T-helper 2 cell (primary cell): ENCODE measurements around the gene CDCA5.
A peak's percentile ranks its signal among the peaks of the same experiment; 100 is the strongest.
"Not testable (repeated sequence)": the region's sequence is repeated elsewhere in the genome, so short reads cannot be mapped to it uniquely, and the experiment has no call there.

Source experiments
- DNase-seq, 5 experiments: peaks; one replicate each; pipeline versions ENCODE4 v3.0.0 to v3.0.0-alpha.2; 2012 to 2022

Gene CDCA5

DNA sequence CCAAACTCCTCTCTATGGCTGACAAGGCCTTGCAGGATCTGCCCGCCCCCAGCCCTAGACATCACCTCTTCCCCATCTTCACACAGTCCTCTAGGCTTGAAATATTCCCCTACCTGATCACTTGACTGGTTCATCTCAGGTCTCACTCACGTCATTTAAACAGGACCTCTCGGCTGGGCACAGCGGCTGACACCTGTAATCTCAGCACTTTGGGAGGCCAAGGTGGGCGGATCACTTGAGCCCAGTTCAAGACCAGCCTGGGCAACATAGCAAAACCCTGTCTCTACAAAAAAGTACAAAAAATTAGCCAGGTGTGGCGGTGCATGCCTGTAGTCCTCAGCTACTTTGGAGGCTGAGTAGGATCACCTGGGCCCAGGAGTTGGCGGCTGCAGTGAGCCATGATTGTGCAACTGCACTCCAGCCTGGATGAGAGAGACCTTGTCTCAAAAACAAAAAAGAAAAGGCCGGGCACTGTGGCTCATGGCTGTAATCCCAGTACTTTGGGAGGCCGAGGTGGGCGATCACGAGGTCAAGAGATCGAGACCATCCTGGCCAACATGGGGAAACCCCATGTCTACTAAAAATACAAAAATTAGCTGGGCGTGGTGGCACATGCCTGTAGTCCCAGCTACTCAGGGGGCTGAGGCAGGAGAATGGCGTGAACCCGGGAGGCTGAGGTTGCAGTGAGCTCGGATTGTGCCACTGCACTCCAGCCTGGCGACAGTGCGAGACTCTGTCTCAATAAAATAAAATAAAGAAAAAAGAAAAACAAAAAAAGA is 35.2 kb upstream of the CDCA5 start:
- not testable (repeated sequence) for DNase-seq

DNA sequence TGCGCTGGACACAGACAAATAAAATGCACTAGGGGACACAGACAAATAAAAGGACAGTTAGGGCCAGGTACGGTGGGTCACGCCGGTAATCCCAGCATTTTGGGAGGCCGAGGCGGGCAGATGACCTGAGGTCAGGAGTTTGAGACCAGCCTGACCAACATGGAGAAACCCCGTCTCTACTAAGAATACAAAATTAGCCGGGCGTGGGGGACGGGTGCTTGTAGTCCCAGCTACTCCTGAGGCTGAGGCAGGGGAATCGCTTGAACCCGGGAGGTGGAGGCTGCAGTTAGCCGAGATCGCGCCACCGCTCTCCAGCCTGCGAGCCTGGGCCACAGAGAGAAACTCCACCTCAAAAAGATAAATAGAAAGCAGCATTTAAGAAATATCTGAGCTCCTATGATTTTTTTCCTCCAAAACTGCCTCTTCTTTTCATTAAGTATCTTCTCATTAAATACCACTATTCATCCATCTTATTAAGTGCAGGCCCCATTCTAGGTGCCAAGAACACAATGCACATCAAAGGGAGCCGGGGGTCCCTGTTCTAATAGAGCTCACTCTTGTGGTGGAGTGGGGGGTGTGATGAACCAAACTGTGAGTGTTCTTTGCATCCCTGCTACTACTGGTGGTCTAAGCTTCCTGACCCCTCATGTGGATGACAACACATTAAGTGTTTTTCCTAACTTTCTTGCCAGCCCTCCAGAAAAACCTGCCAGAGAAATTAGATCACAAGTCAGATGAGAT is 34.4 kb upstream of the CDCA5 start:
- no peak for DNase-seq

DNA sequence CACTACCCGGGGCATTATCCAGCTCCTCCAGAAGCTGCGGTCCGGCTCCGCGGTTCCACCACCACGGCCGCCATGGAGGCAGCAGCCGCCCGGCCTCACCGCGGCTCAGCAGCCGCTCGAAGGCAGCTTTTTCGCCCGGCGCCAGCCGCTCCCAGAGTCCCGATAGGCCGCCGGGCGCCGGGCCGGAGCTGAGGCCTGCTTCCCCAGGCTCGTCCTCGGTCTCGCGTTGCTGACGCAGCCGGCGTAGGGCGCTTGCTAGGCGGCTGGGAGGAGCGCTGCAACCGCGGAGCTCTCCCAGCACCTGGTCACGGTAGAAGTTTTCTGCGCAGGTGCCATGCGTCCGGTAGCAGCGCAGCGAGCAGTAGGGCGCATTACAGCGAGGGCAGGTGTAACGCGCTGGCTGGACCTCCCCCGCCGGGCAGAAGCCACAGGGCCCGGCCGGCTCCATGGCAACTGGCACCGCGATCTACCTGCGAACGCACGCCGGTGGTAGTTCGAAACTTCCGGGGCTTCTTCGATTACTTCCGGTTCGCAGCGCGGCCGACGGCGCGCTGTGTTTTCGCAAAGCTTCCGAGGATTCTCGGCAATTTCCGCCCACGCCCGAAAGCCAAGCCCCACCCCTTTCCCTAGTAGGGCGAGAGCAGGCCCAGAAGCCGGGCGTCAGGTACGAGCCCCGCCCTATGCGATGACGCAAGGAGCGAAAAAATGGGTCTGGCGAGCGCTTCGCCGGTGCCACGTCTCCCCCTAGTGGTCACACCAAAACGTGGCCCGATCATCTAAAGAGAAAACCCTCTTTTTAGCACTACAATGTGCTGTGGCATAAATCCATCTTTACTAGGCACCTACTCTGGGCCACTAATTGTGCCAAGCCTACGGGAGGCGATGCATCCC is 33.6 kb upstream of the CDCA5 start, which contains the start of gene ZNHIT2:
TSS of gene ZNHIT2 (minus strand) at position 496 of the 891 bp plus-strand sequence. CDS start at position 448, 48 bp downstream.
- peak; percentile 95 to 100 (median 99) for DNase-seq

GRCh38 chr11:65116370-65117205 is 32.7 kb upstream of the CDCA5 start:
- DNase-seq: peak; percentile 17 to 88 (median 56)

DNA sequence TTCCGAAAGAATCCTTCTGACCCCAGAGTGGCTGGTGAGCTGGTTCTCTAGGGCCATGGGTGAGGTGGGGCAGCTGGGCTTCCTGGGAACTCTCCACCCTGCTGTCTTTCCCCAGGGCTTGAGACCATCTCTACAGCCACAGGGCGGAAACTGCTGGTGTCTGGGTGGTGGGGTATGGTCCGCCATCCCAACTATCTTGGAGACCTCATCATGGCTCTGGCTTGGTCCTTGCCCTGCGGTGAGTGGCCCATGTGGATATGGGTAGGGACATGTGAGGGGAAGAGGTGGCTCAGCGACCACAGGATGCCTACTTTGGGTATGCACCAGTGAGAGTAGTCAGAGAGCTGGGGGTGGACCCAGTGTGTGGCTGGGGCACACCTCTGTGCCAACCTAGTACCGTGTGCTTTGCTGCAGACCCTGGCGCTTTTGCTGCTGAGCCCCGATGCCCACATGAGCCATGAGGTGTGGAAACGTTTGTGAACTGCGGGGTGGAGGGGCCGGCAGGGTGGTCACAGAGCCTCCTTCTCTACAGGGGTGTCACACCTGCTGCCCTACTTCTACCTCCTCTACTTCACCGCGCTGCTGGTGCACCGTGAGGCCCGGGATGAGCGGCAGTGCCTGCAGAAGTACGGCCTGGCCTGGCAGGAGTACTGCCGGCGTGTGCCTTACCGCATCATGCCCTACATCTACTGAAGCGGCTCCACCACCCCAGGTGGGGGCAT is 31.7 kb upstream of the CDCA5 start:
- DNase-seq: no peak

DNA sequence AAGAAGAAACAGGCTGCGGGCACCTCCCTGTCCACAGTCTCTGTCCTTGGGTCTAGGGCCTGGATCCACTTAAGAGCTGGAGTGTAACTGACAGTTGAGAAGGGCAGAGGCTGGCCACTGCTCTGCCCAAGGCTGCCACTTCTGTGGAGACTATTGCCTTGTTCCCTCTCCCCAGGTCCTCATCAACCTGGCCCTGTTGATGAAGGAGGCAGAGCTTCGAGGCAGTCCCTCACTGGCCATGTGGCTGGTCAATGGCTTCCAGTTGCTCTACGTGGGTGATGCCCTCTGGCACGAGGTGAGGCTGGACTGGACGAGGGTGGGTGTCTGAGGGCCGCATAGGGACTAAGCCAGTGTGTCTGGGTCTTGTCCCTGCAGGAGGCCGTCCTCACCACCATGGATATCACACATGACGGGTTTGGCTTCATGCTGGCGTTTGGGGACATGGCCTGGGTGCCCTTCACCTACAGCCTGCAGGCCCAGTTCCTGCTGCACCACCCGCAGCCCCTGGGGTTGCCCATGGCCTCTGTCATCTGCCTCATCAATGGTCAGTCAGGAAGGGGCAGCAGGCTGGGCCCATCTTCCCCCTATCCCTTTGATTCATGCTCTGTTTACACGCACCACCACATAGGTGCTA is 30.8 kb upstream of the CDCA5 start:
- DNase-seq: no peak

GRCh38 chr11:65113839-65114238 is 30.0 kb upstream of the CDCA5 start:
- no peak for DNase-seq

- DNase-seq: no peak
Measured at GRCh38 chr11:65113361-65113756, 29.5 kb upstream of the CDCA5 start.

DNA sequence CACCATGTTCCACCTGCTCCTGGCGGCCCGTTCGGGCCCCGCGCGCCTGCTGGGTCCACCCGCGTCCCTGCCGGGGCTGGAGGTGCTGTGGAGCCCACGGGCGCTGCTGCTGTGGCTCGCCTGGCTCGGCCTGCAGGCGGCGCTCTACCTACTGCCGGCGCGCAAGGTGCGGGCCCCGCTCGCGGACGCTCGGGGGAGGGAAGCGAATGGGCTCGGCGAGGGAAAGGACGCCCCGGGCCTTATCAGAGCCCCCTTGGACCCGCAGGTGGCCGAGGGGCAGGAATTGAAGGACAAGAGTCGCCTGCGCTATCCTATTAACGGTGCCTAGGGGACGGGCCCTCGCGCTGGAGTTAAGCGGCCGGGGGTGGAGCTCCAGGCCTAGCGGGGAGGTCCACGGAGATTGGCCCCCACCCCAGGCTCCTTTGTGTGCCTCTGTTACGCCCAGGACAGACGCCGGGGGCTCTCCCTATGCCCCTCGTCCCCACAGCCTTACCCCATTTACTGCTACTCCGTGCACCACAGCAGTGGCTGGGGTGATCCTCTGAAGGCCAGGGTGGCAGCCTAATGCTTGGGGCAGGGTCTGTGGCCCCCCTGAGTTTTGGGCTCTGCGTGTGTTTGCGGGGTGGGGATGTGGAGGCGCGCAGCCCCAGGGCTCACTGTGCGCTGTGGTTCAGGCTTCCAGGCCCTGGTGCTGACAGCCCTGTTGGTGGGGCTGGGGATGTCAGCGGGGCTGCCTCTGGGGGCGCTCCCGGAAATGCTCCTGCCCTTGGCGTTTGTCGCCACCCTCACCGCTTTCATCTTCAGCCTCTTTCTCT is 28.9 kb upstream of the CDCA5 start:
- DNase-seq: peak; percentile 58 to 83 (median 65)

DNA sequence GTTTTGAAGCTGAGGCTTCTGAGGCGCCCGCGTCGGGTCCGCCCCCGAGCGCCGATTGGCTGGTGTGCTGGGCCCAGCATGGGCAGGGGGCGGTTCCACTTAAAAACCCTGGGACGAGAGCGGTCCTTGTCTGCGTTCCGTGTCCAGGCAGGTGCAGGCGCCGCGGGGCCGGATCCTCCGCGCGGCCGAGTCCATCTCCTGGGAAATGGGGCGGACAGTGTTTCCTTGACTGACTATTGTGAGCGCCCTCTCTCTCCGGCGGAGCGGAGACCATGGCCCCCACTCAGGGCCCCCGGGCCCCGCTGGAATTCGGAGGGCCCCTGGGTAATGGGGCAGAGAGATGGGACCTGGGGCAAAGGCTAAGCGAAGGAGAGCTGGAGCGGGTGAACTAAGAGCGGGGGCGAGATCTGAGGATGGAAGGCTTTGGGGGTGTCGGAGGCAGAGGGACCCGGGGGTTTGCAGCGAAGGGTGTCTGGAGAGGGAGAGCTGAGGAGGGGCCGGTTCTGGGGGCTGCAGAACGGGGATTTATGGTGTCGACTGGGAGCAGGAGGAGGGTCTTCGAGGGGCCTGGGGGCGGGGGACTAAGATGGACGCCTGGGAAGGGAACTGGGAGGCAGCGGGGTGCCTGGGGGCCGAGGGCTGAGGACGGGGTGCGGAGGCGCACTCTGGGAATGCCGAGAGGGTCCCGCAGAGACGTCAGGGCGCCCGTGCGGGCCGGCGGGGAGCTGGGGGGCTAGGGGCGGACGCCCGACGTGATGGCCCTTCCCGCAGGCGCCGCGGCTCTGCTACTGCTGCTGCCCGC is 28.1 kb upstream of the CDCA5 start, which contains the start of gene TM7SF2:
TSS of gene TM7SF2 (plus strand) at position 129 of the 802 bp plus-strand sequence. CDS start at position 273, 144 bp downstream.
- DNase-seq: peak; percentile 86 to 96 (median 91)

DNA sequence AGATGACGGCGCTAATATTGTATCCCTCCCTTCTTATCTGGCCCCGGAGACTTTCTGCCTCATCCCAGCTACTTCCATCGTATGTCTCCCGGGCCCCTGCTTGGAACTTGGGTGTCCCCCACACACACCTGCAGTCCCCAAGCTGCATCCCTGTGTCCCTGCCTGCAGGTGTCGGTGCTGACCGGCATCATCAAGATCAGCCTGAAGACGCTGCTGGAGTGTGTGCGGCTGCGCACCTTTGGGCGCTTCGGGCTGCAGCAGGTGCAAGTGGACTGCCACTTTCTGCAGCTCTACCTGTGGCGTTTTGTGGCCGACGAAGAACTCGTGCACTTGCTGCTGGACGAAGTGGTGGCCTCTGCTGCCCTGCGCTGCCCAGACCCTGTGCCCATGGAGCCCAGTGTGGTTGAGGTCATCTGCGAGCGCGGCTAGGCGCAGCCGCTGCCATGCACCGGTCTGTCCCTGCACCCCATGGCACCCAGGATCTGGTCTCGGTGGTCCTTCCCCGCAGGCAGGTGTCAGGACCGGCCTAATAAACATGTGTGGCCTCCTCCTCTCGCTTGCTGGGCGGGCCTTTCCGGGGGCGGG is 27.4 kb upstream of the CDCA5 start:
- no peak for DNase-seq

GRCh38 chr11:65110354-65110861 is 26.6 kb upstream of the CDCA5 start:
- DNase-seq: peak; percentile 81 to 96 (median 89)

- DNase-seq: no peak
Measured at GRCh38 chr11:65109231-65110198, 25.7 kb upstream of the CDCA5 start.

GRCh38 chr11:65108469-65109123 is 24.8 kb upstream of the CDCA5 start:
- DNase-seq: no peak

- no peak for DNase-seq
Measured at GRCh38 chr11:65107751-65108468, 24.1 kb upstream of the CDCA5 start.

GRCh38 chr11:65107078-65107477 is 23.2 kb upstream of the CDCA5 start:
- no peak for DNase-seq
